Measurements from ENCODE around the gene ZNF416. TPM values are rescaled to one million over a fixed set of nuclear protein-coding genes. Genes with fewer than 3 reads are reported as not detected.

Gene ZNF416
- total and polyA plus RNA-seq, 9 of the 15 experiments (the other 6 are each of a cell fraction or from before 2014, with no cell fraction given), result 0.20 to 2.0 (median 1.1) TPM

DNA sequence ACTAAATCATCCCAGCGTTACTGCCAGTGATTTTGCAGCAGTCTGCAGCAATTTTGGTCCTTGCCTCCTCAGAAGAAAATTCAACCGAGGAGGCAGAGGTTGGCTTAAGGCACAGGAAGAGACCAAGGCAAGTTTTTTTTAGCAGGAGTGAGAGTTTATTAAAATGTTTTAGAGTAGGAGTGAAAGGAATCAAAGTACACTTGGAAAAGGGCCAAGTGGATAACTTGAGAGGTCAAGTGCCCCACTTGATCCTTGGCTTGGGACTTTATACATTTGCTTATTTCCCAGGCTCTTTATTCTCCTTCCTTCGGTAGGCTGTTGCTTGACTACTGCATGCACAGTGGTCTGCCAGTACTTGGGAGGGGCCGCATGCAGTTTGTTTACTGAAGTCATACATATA lies 32.4 kb upstream of the ZNF416 start:
- Histone ChIP-seq H3K27me3 (ENCODE audit: control insufficient read depth in 2 of 2, insufficient read depth in 2 of 2, low read length in 2 of 2) (no peaks in the 10 kb centered on the region), H3K4me3 (no peak overlapping the region), H2AFZ (ENCODE audit: low read depth, low read length) (no peak overlapping the region), H4K20me1 (replicated peaks; ENCODE audit: control insufficient read depth, insufficient read depth, low read length) (no peaks in the 10 kb centered on the region), H3K4me2 (ENCODE audit: insufficient read depth, low read length) (no peak overlapping the region), H3K9ac (ENCODE audit: insufficient read depth in 1 of 2, low read depth in 2 of 2, low read length in 2 of 2) (no peak overlapping the region), H3K27ac (ENCODE audit: extremely low read depth, low read depth, low read length) (no peak overlapping the region), H3K36me3 (ENCODE audit: control insufficient read depth, insufficient read depth, low read length) (peaks cover 8% of the 10 kb centered on the region; the same call in 2 of the 3 replicates), H3K9me1 (ENCODE audit: control insufficient read depth, insufficient read depth, low read length) (no peaks in the 10 kb centered on the region), H3K79me2 (ENCODE audit: control insufficient read depth, insufficient read depth, low read length) (peaks cover 20% of the 10 kb centered on the region), H3K4me1 (replicated peaks in 1 of 2; ENCODE audit: control insufficient read depth in 2 of 2, insufficient read depth in 2 of 2, low read length in 2 of 2) (peaks cover 3 to 8% of the 10 kb centered on the region in 2 experiments; a peak in 2 of 5 replicates), H3K9me3 (replicated peaks; ENCODE audit: control insufficient read depth, insufficient read depth, low read depth, low read length) (peaks cover 19% of the 10 kb centered on the region)
- in situ Hi-C loops (cut with MboI) (no loop called here), intact Hi-C loops (cut with micrococcal nuclease) (no loop called here)
- CTCF ChIA-PET (ENCODE audit: low intra/inter-chr PET ratio), result no interaction called here
- BruUV-seq (replicated peaks), result no TSS peak
- POLR2A ChIA-PET, result no interaction called here
- TF ChIP-seq FOXK2 (conservative IDR thresholded peaks at IDR 0.05 in 1 of 2, IDR thresholded peaks at IDR 0.05 in 1 of 2; ENCODE audit: low read depth in 2 of 2) (no peak), NFIC (IDR thresholded peaks at IDR 0.05) (peak; percentile 34; the same call in 1 of the 2 replicates)
- DNase-seq (ENCODE audit: extremely low read depth in 1 of 4, low spot score in 3 of 4) (no peak), ATAC-seq (no peak), FAIRE-seq (no peak)
- WGBS (ENCODE audit: insufficient coverage, low coverage, missing lambda C conversion rate), result 6% methylated on average over 4 of the region's 4 CpGs

DNA sequence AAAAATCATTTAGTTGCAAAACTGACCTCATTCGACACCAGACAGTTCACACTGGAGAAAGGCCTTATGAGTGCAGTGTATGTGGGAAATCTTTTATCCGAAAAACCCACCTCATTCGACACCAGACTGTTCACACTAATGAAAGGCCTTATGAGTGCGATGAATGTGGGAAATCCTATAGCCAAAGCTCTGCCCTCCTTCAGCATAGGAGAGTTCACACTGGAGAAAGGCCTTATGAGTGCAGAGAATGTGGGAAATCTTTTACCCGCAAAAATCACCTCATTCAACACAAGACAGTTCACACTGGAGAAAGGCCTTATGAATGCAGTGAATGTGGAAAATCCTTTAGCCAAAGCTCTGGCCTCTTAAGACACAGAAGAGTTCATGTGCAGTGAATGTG lies 28.2 kb upstream of the ZNF416 start:
- H3K9me3 ChIP-seq (replicated peaks; ENCODE audit: control insufficient read depth, insufficient read depth, low read depth, low read length), result peaks cover 12% of the 10 kb centered on the region
- POLR2A ChIA-PET, result no interaction called here
- CTCF ChIA-PET (ENCODE audit: low intra/inter-chr PET ratio), result no interaction called here
- no peak overlapping the region for H3K27ac ChIP-seq (ENCODE audit: extremely low read depth, low read depth, low read length)
- WGBS (ENCODE audit: insufficient coverage, low coverage, missing lambda C conversion rate), result 14% methylated on average over 5 of the region's 5 CpGs
- no peaks in the 10 kb centered on the region for H3K9me1 ChIP-seq (ENCODE audit: control insufficient read depth, insufficient read depth, low read length)
- H2AFZ ChIP-seq (ENCODE audit: low read depth, low read length), result no peak overlapping the region
- no peak for DNase-seq (ENCODE audit: extremely low read depth in 1 of 4, low spot score in 3 of 4)
- no peaks in the 10 kb centered on the region for H4K20me1 ChIP-seq (replicated peaks; ENCODE audit: control insufficient read depth, insufficient read depth, low read length)
- no peaks in the 10 kb centered on the region for H3K4me1 ChIP-seq (replicated peaks in 1 of 2; ENCODE audit: control insufficient read depth in 2 of 2, insufficient read depth in 2 of 2, low read length in 2 of 2)
- TF ChIP-seq ZBED1 (IDR thresholded peaks at IDR 0.05) (no peak), ZNF75A (CRISPR knock-in tag; IDR thresholded peaks at IDR 0.05) (peak; percentile 77; the same call in 1 of the 2 replicates)
- H3K4me3 ChIP-seq, result no peak overlapping the region
- in situ Hi-C loops (cut with MboI) (no loop called here), intact Hi-C loops (cut with micrococcal nuclease) (no loop called here)
- no peaks in the 10 kb centered on the region for H3K27me3 ChIP-seq (ENCODE audit: control insufficient read depth in 2 of 2, insufficient read depth in 2 of 2, low read length in 2 of 2)
- no peaks in the 10 kb centered on the region for H3K79me2 ChIP-seq (ENCODE audit: control insufficient read depth, insufficient read depth, low read length)
- H3K9ac ChIP-seq (ENCODE audit: insufficient read depth in 1 of 2, low read depth in 2 of 2, low read length in 2 of 2), result no peak overlapping the region
- H3K36me3 ChIP-seq (ENCODE audit: control insufficient read depth, insufficient read depth, low read length), result peaks cover 21% of the 10 kb centered on the region; the same call in 2 of the 3 replicates
- ATAC-seq, result no peak
- no peak for FAIRE-seq
- no peak overlapping the region for H3K4me2 ChIP-seq (ENCODE audit: insufficient read depth, low read length)
- BruUV-seq (replicated peaks), result no TSS peak
